Sigmoid colon (tissue), 3 donors: ENCODE measurements around the gene APBA1.

Experiments
- CTCF ChIP-seq, 4 experiments: fragments of 450-650 bp in 3 of 4; fragments of 200-600 bp in 1 of 4; IDR thresholded peaks; one replicate each; pipeline ENCODE4 v1.5.1; 2016 to 2019; ENCODE audit warnings: antibody characterized with exemption in 4 of 4, mild to moderate bottlenecking in 3 of 4, moderate library complexity in 2 of 4
- POLR2A ChIP-seq, 2 donors: fragments of 450-650 bp; IDR thresholded peaks; one replicate each; pipeline ENCODE4 v1.6.1; 2016; ENCODE audit warnings: antibody characterized with exemption in 2 of 2, mild to moderate bottlenecking in 2 of 2, moderate library complexity in 2 of 2

DNA sequence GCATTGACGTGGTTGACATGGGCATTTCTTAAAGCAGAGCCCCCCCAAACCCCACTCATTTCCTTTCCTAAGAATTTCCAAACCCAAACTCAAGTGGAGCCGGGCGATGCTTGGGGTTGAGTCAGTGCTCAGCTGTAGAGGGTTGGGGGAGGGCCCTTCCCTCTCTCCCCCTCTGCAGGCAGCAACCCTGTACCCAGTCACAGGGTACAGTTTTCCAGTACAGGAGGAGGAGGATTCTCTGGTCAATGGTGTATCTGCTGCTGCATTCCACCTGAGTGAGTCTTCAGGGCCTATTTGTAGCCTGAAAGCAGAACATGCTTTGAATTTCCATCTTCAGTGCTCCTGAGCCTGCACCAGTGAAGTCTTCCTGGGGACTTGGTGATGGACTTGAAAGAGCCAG lies 291.4 kb downstream of the APBA1 start:
- TF ChIP-seq CTCF (IDR thresholded peaks at IDR 0.05) (no peak), POLR2A (IDR thresholded peaks at IDR 0.05) (no peak)
